Stimulated activated CD8-positive, alpha-beta memory T cell treated with anti-CD3 and anti-CD28 coated beads, Interleukin-12 subunit alpha, Interleukin-12 subunit beta, amount 100 ng/mL, for 4 hours (primary cell): Measurements from ENCODE around the gene TEX50.
"Not testable (repeated sequence)": the region's sequence is repeated elsewhere in the genome, so short reads cannot be mapped to it uniquely, and the experiment has no call there.

Experiments used
- DNase-seq: peaks from one replicate; pipeline ENCODE4 v3.0.0-alpha.2; 2020; ENCODE audit warnings: low read depth

The TEX50 gene, protein sequence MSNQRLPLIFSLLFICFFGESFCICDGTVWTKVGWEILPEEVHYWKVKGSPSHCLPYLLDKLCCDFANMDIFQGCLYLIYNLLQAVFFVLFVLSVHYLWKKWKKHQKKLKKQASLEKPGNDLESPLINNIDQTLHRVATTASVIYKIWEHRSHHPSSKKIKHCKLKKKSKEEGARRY

DNA sequence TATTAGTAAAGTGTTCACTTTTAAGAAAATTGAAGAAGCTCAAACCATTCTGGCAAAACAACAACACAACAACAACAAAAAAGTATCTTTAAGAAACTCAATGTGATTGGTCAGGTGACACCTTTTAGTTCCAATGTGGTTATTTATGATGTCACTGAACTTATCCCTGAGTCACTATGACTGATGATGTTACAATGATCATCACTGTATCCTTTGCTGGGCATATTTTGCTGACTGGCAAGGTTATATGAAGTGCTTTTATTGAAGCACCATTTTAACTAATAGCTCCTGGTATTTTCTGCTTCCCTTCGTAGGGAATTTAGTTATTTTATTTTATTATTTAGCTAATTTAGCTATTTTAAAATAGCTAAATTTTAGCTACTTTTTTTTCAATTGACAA is at the start of gene TEX50:
TEX50 (plus strand) TSS at position 223 of the 400 bp plus-strand sequence. CDS start 184 bp downstream, outside the sequence.
- no peak for DNase-seq

DNA sequence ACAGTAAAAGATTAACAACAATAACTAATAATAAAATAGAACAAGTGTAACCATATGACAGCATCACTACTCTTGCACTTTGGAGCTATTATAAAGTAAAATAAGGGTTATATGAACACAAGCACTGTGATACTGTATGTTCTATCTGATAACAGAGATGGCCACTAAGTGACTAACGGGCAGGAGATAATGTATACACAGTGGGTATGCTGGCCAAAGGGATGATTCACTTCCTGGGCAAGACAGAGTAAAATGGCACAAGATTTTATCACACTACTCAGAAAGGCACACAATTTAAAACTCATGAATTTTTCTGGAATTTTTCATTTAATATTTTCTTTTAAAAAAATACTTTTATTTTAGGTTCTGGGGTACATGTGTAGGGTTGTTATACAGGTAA is 44.6 kb upstream of the TEX50 start:
- DNase-seq: no peak

GRCh38 chr1:173591138-173591537 is 44.0 kb upstream of the TEX50 start:
- DNase-seq: not testable (repeated sequence)

GRCh38 chr1:173596097-173596825 is 38.9 kb upstream of the TEX50 start:
- DNase-seq: no peak

DNA sequence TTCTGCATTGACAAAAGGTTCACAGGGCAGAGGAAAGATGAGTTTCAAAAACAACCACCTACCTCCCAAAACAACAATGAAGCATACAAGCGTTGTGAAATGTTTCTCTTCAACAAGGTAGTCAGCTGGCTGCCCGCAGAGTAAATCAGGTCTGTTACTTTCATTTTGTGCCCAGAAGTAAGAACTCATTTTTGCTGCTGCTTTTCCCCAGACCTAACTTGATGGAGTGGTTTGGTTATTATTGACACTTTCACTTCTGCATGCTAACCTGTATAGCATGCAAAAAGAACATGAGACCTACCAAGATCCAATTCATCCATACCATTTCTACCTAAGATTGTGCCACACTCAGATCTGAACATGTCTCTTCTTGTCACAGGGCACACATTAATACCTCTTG is 33.5 kb upstream of the TEX50 start:
- DNase-seq: no peak

GRCh38 chr1:173603056-173603591 is 32.0 kb upstream of the TEX50 start, which contains the start of gene SLC9C2:
SLC9C2 (minus strand) TSS chr1:173603072; CDS start chr1:173601776, 1,296 bp downstream.
- DNase-seq: no peak

DNA sequence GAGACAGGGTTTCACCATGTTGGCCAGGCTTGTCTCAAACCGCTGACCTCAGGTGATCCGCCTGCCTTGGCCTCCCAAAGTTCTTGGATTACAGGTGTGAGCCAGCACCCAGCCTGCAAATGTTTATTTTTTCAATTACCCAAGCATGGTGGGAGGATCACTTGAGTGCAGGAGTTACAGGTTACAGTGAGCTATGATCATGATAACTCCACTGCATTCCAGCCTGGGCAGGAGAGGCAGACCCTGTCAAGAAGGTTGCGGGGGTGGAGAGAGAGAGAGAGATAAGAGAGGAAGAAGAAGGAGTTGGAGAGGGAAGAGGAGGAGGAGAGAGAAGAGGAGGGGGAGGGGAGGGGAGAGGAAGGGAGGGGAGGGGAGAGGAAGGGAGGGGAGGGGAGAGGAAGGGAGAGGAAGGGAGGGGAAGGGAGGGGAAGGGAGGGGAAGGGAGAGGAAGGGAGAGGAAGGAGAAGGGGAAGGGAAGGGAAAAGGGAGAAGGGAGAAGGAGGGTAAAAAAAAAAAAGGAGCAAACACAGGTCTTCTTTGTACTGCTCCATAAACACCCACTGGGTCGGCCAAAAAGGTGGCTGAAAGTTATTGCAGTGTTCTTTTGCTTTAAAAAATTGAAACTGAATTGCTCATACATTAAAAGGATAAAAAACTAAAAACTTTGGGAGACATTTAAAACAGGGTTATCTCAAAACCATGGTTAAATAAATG is 26.5 kb upstream of the TEX50 start:
- DNase-seq: no peak

DNA sequence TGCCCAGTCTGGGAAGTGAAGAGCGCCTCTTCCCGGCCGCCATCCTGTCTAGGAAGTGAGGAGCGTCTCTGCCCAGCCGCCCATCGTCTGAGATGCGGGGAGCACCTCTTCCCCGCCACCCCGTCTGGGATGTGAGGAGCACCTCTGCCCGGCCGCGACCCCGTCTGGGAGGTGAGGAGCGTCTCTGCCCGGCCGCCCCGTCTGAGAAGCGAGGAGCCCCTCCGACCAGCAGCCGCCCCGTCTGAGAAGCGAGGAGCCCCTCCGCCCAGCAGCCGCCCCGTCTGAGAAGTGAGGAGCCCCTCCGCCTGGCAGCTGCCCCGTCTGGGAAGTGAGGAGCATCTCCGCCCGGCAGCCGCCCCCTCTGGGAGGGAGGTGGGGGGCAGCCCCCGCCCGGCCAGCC is 22.1 kb upstream of the TEX50 start:
- DNase-seq: not testable (repeated sequence)

DNA sequence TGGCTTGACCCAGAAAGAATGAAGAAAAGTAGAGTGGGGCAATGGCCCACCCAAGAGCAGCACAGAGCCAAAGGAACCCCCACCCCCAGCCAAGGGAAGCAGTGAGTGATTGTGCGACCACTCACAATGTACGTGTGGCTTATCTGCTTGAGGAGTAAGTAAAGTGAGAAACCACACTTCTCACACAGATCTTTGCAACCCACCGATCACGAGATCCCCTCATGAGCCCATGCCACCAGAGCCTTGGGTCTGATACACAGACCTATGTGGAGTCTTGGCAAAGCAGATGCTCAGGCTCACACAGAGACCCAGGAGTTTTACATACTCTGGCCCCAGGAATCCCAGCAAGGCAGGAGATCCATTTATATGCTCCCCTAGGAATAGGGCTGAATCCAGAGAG is 18.3 kb upstream of the TEX50 start:
- DNase-seq: no peak

- no peak for DNase-seq
Observed at GRCh38 chr1:173627269-173627668, 7.9 kb upstream of the TEX50 start.

DNA sequence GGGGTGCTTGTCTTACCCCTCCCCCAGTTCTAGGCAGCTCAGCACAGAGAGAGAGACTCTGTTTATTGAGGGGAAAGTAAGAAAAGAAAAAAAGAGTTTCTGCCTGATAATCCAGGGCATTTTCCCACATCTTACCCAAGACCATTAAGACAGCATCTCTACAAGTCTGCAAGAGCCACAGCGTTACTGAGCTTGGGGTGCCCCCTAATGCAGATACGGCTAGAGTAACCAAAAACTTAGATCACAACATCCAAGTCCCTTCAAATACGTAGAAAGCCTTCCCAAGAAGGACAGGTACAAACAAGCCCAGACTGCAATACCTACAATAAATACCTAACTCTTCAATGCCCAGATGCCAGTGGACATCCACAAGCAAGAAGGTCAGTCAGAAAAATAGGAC is 6.2 kb upstream of the TEX50 start:
- no peak for DNase-seq

DNA sequence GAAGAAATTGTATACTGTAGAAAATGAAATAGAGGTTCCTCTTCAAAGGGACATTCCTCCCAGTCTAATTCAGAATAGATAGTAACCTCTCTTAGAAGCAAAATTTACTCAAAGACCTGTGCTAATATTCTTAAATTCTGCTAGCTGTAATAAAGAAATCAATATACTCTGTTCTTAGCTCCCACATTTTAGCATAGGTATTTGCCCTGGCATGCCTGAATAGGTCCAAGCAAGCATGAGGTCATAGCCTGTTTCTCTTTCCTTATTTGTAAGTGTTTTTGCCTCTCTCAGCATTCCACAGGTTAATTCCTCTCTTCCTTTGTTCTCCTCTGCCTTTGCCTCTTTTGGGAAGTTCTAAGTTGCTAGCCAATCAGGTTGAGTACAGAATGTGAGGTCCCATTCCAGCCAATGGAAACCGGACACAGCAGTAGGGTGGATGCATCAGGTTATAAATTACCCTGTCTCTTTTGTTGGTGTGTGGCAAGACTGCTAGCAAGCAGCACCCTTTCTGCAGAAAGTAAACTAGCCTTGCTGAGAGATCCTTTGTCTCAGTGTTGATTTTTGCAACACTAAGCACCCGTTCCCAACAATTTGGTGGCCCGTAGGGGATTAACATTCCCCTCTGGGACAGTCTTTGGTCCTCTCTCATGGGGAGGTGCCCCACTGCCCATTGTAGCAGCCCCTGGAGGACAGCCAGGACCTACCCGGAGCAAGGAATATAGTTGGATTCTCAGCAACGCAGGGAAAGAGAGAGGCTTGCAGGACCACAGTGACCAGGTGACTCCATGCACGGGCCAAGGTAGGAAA is 2.3 kb downstream of the TEX50 start:
- DNase-seq: not testable (repeated sequence)

- DNase-seq: no peak
Observed at GRCh38 chr1:173638043-173639021, 3.2 kb downstream of the TEX50 start.

DNA sequence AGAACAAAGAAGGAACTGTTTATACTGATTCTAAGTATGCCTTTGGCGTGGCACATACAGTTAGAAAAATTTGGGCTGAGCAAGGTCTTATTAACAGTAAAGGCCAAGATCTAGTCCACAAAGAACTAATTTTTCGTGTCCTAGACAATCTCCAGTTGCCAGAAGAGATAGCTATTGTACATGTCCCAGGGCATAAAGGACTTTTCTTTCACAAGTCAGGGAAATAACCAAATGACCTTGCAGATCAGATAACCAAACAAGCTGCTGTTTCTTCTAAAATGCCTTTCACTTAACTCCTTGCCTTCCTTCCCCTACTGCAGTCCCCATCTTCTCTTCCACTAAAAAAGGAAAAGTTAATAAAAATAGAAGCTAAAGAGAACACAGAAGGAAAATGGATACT is 4.0 kb downstream of the TEX50 start:
- no peak for DNase-seq

GRCh38 chr1:173642450-173643139 is 7.5 kb downstream of the TEX50 start:
- DNase-seq: not testable (repeated sequence)

DNA sequence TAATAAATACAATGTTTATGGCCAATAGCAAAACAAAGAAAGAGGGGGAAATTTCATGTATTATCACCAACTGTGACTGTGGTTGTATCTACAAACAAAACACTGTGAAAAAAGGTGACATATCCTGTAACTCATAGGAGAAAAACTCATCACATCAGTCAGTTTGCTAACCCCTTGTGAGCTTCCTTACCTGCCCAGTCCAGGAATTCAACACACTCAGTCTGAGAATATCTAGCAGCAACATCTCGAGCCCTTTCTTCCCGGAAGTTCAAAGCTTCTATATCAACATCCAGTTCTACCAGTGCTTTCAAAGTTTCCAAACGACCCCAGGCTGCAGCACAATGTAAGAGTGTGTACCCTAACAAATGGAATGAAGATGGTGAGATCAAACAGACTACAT is 11.5 kb downstream of the TEX50 start:
- no peak for DNase-seq

DNA sequence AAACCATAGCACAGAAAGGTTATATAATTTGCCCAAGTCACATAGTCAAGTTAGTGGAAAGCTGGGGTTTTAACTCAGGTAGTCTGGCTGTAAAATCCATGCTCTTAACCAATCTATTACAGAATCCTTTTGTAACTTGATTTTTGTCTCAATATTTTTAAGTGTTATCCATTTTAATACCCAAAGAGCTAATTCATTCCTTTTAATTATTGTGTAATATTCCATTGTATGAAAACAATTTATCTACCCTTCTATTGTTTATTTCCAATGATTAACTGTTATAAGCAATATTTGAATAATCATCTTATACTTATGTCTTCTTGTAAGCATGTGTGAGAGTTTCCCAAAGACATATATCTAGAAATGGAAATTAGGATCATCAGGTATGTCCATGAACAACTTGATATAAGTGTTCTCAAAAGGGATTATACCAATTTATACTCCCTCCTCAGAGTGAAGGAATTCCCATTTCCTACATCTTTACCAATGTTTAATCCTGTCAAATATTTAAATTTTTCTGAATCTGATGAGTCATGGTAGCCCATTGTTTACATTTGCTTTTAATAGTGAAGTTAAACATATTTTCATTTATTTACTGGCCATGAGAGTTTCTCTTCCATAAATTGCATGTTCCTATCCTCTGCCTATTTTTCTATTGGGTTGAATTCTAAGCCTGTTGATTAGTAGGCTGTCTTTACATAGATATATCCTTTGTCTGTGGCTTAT is 13.9 kb downstream of the TEX50 start:
- DNase-seq: no peak

DNA sequence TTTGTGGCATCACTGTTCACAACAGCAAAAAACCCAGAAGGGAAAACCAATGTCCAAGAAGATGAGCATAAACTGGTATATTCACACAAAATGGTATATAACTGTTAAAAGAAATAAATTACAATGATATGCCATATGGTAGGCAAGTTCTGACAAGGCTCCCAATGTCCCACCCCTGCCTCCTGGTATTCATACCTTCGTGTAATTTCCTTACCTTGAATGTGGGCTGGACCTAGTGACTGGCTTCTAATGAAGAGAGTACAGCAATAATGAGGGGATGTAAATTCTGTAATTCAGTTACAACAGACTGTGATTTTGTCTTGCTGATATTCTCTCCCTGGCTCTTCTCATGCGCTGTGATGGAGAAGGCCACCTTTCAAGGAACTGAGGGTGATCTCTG is 25.2 kb downstream of the TEX50 start:
- no peak for DNase-seq

DNA sequence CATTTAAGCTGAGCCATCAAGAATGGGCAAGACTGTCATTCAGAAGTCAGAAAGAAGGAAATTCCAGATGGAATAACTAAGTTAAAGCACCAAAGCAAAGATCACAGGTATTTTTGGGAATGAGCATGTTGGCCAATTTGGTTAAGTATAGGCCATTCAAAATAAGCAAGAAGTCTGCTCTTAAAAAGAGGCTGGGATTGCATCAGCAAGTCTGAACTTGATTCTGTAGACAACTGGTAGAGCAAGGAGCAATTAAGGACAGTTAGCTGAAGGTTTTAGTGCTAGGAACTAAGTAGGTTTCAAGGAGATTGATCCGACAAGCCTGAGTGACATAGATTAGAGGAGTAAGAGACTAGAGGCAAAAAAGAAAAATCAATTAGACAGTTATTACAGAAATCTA is 26.1 kb downstream of the TEX50 start:
- DNase-seq: no peak
